A549 (cell line): ENCODE data around the gene UBA52. TPM values are rescaled to one million over a fixed set of nuclear protein-coding genes. Genes with fewer than 3 reads are reported as not detected.

Source experiments
- ATAC-seq, 2 experiments: fragments of 200-7000 bp in 1 of 2; fragments of >200 bp in 1 of 2; cut with Nextera tagmentation in 1 of 2; cut with Tn5 transposase in 1 of 2; 3 replicates each; pipeline versions ENCODE4 v1.8.0 to v1.9.1; 2018 to 2020; ENCODE audit warnings: mild to moderate bottlenecking in 1 of 2, moderate library complexity in 1 of 2
- CTCF ChIA-PET: fragments of 300-600 bp; sonication (Branson Sonifier 250); formaldehyde crosslinking; extraction: SDS; loops from one replicate; lab custom pipeline; 2021; ENCODE audit warnings: antibody characterized with exemption, inconsistent platforms; lab: Yijun Ruan, JAX
- POLR2A ChIA-PET: fragments of 350-600 bp; formaldehyde crosslinking; extraction: SDS; loops from one replicate; lab custom pipeline; 2021; ENCODE audit warnings: antibody characterized with exemption, inconsistent platforms; lab: Yijun Ruan, JAX
- DNase-seq, 2 experiments: peaks; one replicate each; pipeline versions ENCODE4 v3.0.0 to v3.0.0-alpha.2; 2011 to 2016; ENCODE audit warnings: low read depth in 1 of 2, low spot score in 1 of 2
- FAIRE-seq: peaks from 2 replicates; lab custom pipeline; 2011; peaks lifted over from hg19 to GRCh38; lab: Jason Lieb, UNC
- H3K27ac ChIP-seq, 2 experiments: fragments of >200 bp; sonication (Bioruptor Twin); formaldehyde crosslinking; 3 replicates each; pipeline ENCODE4 v1.5.1; 2016 to 2017
- H3K4me1 ChIP-seq: fragments of >200 bp; sonication (Bioruptor Twin); formaldehyde crosslinking; 3 replicates; pipeline ENCODE4 v1.6.1; 2016
- H3K4me2 ChIP-seq: fragments of >200 bp; sonication (Bioruptor Twin); formaldehyde crosslinking; 3 replicates; pipeline ENCODE4 v1.6.1; 2016
- H3K4me3 ChIP-seq: fragments of >200 bp; sonication (Bioruptor Twin); formaldehyde crosslinking; 3 replicates; pipeline ENCODE4 v1.5.1; 2016
- H3K9me3 ChIP-seq: fragments of >200 bp; sonication (Bioruptor Twin); formaldehyde crosslinking; 3 replicates; pipeline ENCODE4 v1.6.1; 2016
- BCL3 ChIP-seq: fragments of >200 bp; sonication (Bioruptor Twin); formaldehyde crosslinking; IDR thresholded peaks from 3 replicates; pipeline ENCODE4 v1.6.1; 2016
- CHD2 ChIP-seq: fragments of 150-350 bp; IDR thresholded peaks from 2 replicates; pipeline ENCODE4 v1.6.1; 2014; ENCODE audit warnings: low read length; ENCODE audit not compliant: partially characterized antibody
- CHD4 ChIP-seq: fragments of 200-600 bp; sonication (generic); IDR thresholded peaks from 2 replicates; pipeline ENCODE4 v1.6.1; 2016; ENCODE audit warnings: antibody characterized with exemption, mild to moderate bottlenecking, borderline replicate concordance
- FOSB ChIP-seq: fragments of 250-450 bp; sonication (Bioruptor Pico); IDR thresholded peaks from 2 replicates; pipeline ENCODE4 v1.5.0; 2020; ENCODE audit warnings: mild to moderate bottlenecking, moderate library complexity
- FOXS1 ChIP-seq: fragments of 250-450 bp; sonication (Bioruptor Pico); IDR thresholded peaks from 2 replicates; pipeline ENCODE4 v1.5.0; 2020; ENCODE audit warnings: mild to moderate bottlenecking, moderate library complexity
- GATA3 ChIP-seq: IDR thresholded peaks from 2 replicates; pipeline ENCODE4 v1.6.1; 2012; ENCODE audit warnings: borderline replicate concordance
- HDAC2 ChIP-seq: fragments of 200-600 bp; sonication (generic); IDR thresholded peaks from 2 replicates; pipeline ENCODE4 v1.6.1; 2016
- HOXB13 ChIP-seq: fragments of 250-450 bp; sonication (Bioruptor Pico); IDR thresholded peaks from 2 replicates; pipeline ENCODE4 v1.5.0; 2020; ENCODE audit warnings: low read depth, mild to moderate bottlenecking, moderate library complexity
- JUN ChIP-seq, 2 experiments: fragments of >200 bp; sonication (Bioruptor Twin); formaldehyde crosslinking; IDR thresholded peaks; 2 replicates in 1 of 2; 3 replicates in 1 of 2; pipeline ENCODE4 v1.6.1; 2016 to 2017
- KDM1A ChIP-seq: fragments of 200-600 bp; sonication (generic); IDR thresholded peaks from 2 replicates; pipeline ENCODE4 v1.6.1; 2016; ENCODE audit warnings: low read depth, mild to moderate bottlenecking
- KDM5A ChIP-seq: fragments of 200-600 bp; sonication (generic); IDR thresholded peaks from 2 replicates; pipeline ENCODE4 v1.6.1; 2016; ENCODE audit warnings: antibody characterized with exemption, mild to moderate bottlenecking
- MAX ChIP-seq: IDR thresholded peaks from 2 replicates; pipeline ENCODE4 v1.6.1; 2012
- MYC ChIP-seq: IDR thresholded peaks from 2 replicates; pipeline ENCODE4 v1.6.1; 2012; ENCODE audit warnings: mild to moderate bottlenecking, inconsistent platforms, low read length, improper control_type of control experiment, borderline replicate concordance
- NR3C1 ChIP-seq: fragments of >200 bp; sonication (Bioruptor Twin); formaldehyde crosslinking; IDR thresholded peaks from 3 replicates; pipeline ENCODE4 v1.6.1; 2017
- PBX3 ChIP-seq: IDR thresholded peaks from 2 replicates; pipeline ENCODE4 v1.6.1; 2012
- PHF8 ChIP-seq: fragments of 200-600 bp; sonication (generic); IDR thresholded peaks from 2 replicates; pipeline ENCODE4 v1.6.1; 2016; ENCODE audit warnings: low read depth, mild to moderate bottlenecking, antibody characterized with exemption, moderate library complexity, borderline replicate concordance
- POLR2A ChIP-seq: IDR thresholded peaks from 2 replicates; pipeline ENCODE4 v1.6.1; 2012; ENCODE audit warnings: mild to moderate bottlenecking, low read length
- RARB ChIP-seq: fragments of 250-450 bp; sonication (Bioruptor Pico); IDR thresholded peaks from 2 replicates; pipeline ENCODE4 v1.8.0; 2021; ENCODE audit warnings: mild to moderate bottlenecking, moderate library complexity
- RCOR1 ChIP-seq: fragments of 150-350 bp; IDR thresholded peaks from 2 replicates; pipeline ENCODE4 v1.6.1; 2014; ENCODE audit warnings: antibody characterized with exemption, low read length, low read depth
- RFX5 ChIP-seq: fragments of 450-650 bp; IDR thresholded peaks from 2 replicates; pipeline ENCODE4 v1.7.1; 2014; ENCODE audit warnings: antibody characterized with exemption, mild to moderate bottlenecking, moderate library complexity
- WGBS: methylation state at CpG from one replicate; pipeline ENCODE4 v1.1.6; 2017; ENCODE audit errors: missing lambda C conversion rate; 5-methylcytosine and 5-hydroxymethylcytosine counted together
- polyA plus RNA-seq, 4 experiments: library from polyadenylated mRNA; depleted of rRNA in 3 of 4; stranded (reverse); fragments of >200 nt; fragmentation: RNase III in 1 of 4; extraction: RNeasy Plus Mini Kit Qiagen cat#74134 plus additional on column Dnase treatment in 1 of 4; gene quantifications; 2 replicates in 3 of 4; 3 replicates in 1 of 4; pipeline ENCODE4 v1.2.3, GENCODE V29; 2011 to 2017

UBA52 gene
- polyA plus RNA-seq, 2 of the 4 experiments (the other 2 are of a cell fraction): 888 to 942 TPM

- no peak for TF ChIP-seq PBX3
Observed at GRCh38 chr19:18551631-18552030, 20.0 kb upstream of the UBA52 start (continued).

GRCh38 chr19:18557411-18558201, 14.1 kb upstream of the UBA52 start, which contains the start of gene KXD1:
Gene KXD1, plus strand, starts transcription at chr19:18557870. Its CDS starts 4,187 bp downstream, at chr19:18562057.
- ChIA-PET CTCF (interaction anchor here (1.5 to 1.6 kb wide), 2 partner anchors 70 to 96 kb away, joined by 4 to 5 read pairs; no protein-coding TSS in a partner anchor), POLR2A (interaction anchor here (0.5 to 1.4 kb wide), 11 partner anchors 9 to 79 kb away, joined by 3 to 13 read pairs (median 3); partner anchors contain the start of genes ELL, FKBP8 and UBA52)
- Histone ChIP-seq H3K4me3 (peak within 1 kb of the TSS; percentile 81), H3K4me1 (peaks cover 11% of the 10 kb centered on the region; the same call in 2 of the 3 replicates), H3K4me2 (peak within 1 kb of the TSS; percentile 88), H3K27ac (peak within 1 kb of the TSS; percentile 84 to 96), H3K9me3 (no peaks in the 10 kb centered on the region)
- peak; percentile 98 to 99 for ATAC-seq
- DNase-seq: peak; percentile 83 to 97
- WGBS: 4% methylated on average over 16 of the region's 58 CpGs
- TF ChIP-seq RARB (CRISPR knock-in tag) (no peak), KDM1A (peak; percentile 96), JUN (IDR thresholded peaks at IDR 0.05) (peak; percentile 21 to 67; a peak in 3 of 5 replicates), HDAC2 (peak; percentile 96), GATA3 (no peak), CHD2 (no peak), FOSB (CRISPR knock-in tag) (no peak), KDM5A (no peak), POLR2A (peak; percentile 71), CHD4 (peak; percentile 98), RFX5 (no peak), RCOR1 (peak; percentile 98), MAX (peak; percentile 59; the same call in 1 of the 2 replicates), BCL3 (0 out of 3 replicates have a peak, but pooled peaks have one; percentile 47), PHF8 (peak; percentile 72; the same call in 1 of the 2 replicates), FOXS1 (CRISPR knock-in tag) (no peak)
- no peak for FAIRE-seq

- ChIA-PET CTCF (interaction anchor here (0.8 to 1.5 kb wide), 3 partner anchors 31 to 107 kb away, joined by 3 to 5 read pairs (median 5); partner anchors contain the start of gene REX1BD), POLR2A (interaction anchor here (0.9 to 1.4 kb wide), 4 partner anchors 13 to 80 kb away, joined by 3 to 13 read pairs (median 4); partner anchors contain the start of gene UBA52)
- Histone ChIP-seq H3K4me1 (peaks cover 11% of the 10 kb centered on the region; the same call in 2 of the 3 replicates), H3K27ac (peak overlapping the region; percentile 84 to 96), H3K4me2 (peak overlapping the region; percentile 88), H3K9me3 (no peaks in the 10 kb centered on the region), H3K4me3 (peak overlapping the region; percentile 81)
- ATAC-seq: peak in 1 of 2 experiments; percentile 20; a peak in 2 of 6 replicates
- no peak for DNase-seq
- no peak for FAIRE-seq
- WGBS: under 1% methylated on average over 11 of the region's 11 CpGs
- TF ChIP-seq NR3C1 (no peak), POLR2A (no peak), MAX (no peak), HOXB13 (CRISPR knock-in tag) (no peak), MYC (no peak), PHF8 (peak; percentile 8; the same call in 1 of the 2 replicates), BCL3 (0 out of 3 replicates have a peak, but pooled peaks have one; percentile 5)
Observed at GRCh38 chr19:18558202-18558555, 13.5 kb upstream of the UBA52 start.
